K562 (cell line): ENCODE measurements around the gene GFRA1. TPM values are rescaled to one million over a fixed set of nuclear protein-coding genes. Genes with fewer than 3 reads are reported as not detected.

Experiments used
- ATAC-seq: fragments of 200-7000 bp; cut with Tn5 transposase; 3 replicates; pipeline ENCODE4 v1.9.1; 2020; ENCODE audit warnings: moderate library complexity
- BruUV-seq: library from RNA; stranded (reverse); fragments of 400-500 nt; replicated peaks from 2 replicates; lab custom pipeline; 2021; lab: Mats Ljungman, UMichigan
- CTCF ChIA-PET: fragments of 300-600 bp; formaldehyde crosslinking; extraction: SDS; loops from one replicate; lab custom pipeline; 2021; ENCODE audit warnings: low intra/inter-chr PET ratio; lab: Yijun Ruan, JAX
- POLR2A ChIA-PET: fragments of 300-600, 350-650 bp; sonication (Branson Sonifier 250); formaldehyde crosslinking; extraction: SDS; loops from one replicate; lab custom pipeline; 2021; ENCODE audit warnings: antibody characterized with exemption, inconsistent platforms; lab: Yijun Ruan, JAX
- DNase-seq, 4 experiments: peaks; one replicate each; pipeline versions ENCODE4 v3.0.0 to v3.0.0-alpha.2; 2011 to 2018; ENCODE audit warnings: low spot score in 3 of 4, mixed read lengths in 3 of 4; ENCODE audit errors: extremely low read depth in 1 of 4
- FAIRE-seq: peaks from 2 replicates; lab custom pipeline; 2011; peaks lifted over from hg19 to GRCh38; lab: Jason Lieb, UNC
- H2AFZ ChIP-seq: 2 replicates; pipeline ENCODE4 v1.6.0; 2011; ENCODE audit warnings: low read depth, low read length, control low read depth, inconsistent platforms
- H3K27ac ChIP-seq: fragments of 200-600 bp; 3 replicates; pipeline ENCODE4 v1.8.0; 2011; ENCODE audit warnings: low read depth, mild to moderate bottlenecking, control low read depth, inconsistent platforms, low read length, moderate library complexity, mixed read lengths; ENCODE audit errors: extremely low read depth
- H3K27me3 ChIP-seq, 2 experiments: fragments of 300-600 bp in 1 of 2; 2 replicates in 1 of 2; 3 replicates in 1 of 2; pipeline versions ENCODE4 v1.6.0 to v1.8.0; 2011; ENCODE audit warnings: inconsistent platforms in 2 of 2, low read length in 2 of 2, mild to moderate bottlenecking in 1 of 2, mixed read lengths in 1 of 2, moderate library complexity in 1 of 2; ENCODE audit not compliant: control insufficient read depth in 2 of 2, insufficient read depth in 2 of 2
- H3K36me3 ChIP-seq: fragments of 300-600 bp; 3 replicates; pipeline ENCODE4 v1.8.0; 2011; ENCODE audit warnings: mild to moderate bottlenecking, low read length, inconsistent platforms; ENCODE audit not compliant: control insufficient read depth, insufficient read depth
- H3K4me1 ChIP-seq, 2 experiments: fragments of 200-600 bp in 1 of 2; replicated peaks in 1 of 2; 2 replicates in 1 of 2; 3 replicates in 1 of 2; pipeline versions ENCODE4 v1.5.1 to v1.8.0; 2011; ENCODE audit warnings: inconsistent platforms in 2 of 2, low read length in 2 of 2, mild to moderate bottlenecking in 1 of 2, mixed read lengths in 1 of 2, moderate library complexity in 1 of 2; ENCODE audit not compliant: control insufficient read depth in 2 of 2, insufficient read depth in 2 of 2
- H3K4me2 ChIP-seq: 2 replicates; pipeline ENCODE4 v1.6.1; 2011; ENCODE audit warnings: low read length, control low read depth, inconsistent platforms, mixed read lengths; ENCODE audit not compliant: insufficient read depth
- H3K4me3 ChIP-seq: fragments of 200-600 bp; sonication (generic), shearing (Covaris generic); 2 replicates; pipeline ENCODE4 v1.5.1; 2016; ENCODE audit warnings: control low read depth, inconsistent platforms
- H3K79me2 ChIP-seq: fragments of 200-600 bp; 3 replicates; pipeline ENCODE4 v1.8.0; 2011; ENCODE audit warnings: low read length, inconsistent platforms; ENCODE audit not compliant: control insufficient read depth, insufficient read depth
- H3K9ac ChIP-seq, 2 experiments: 2 replicates each; pipeline versions ENCODE4 v1.6.0 to v1.6.1; 2011; ENCODE audit warnings: low read depth in 2 of 2, low read length in 2 of 2, control low read depth in 1 of 2, inconsistent platforms in 1 of 2, mild to moderate bottlenecking in 1 of 2, mixed read lengths in 1 of 2; ENCODE audit not compliant: insufficient read depth in 1 of 2
- H3K9me1 ChIP-seq: one replicate; pipeline ENCODE4 v1.6.0; 2011; ENCODE audit warnings: inconsistent platforms, mild to moderate bottlenecking, low read length, moderate library complexity; ENCODE audit not compliant: control insufficient read depth, insufficient read depth
- H3K9me3 ChIP-seq: replicated peaks from 2 replicates; pipeline ENCODE4 v1.5.1; 2011; ENCODE audit warnings: low read depth, low read length, inconsistent platforms; ENCODE audit not compliant: control insufficient read depth, insufficient read depth
- H4K20me1 ChIP-seq: replicated peaks from 2 replicates; pipeline ENCODE4 v1.6.1; 2011; ENCODE audit warnings: low read length, inconsistent platforms, mixed read lengths; ENCODE audit not compliant: control insufficient read depth, insufficient read depth
- ARID2 ChIP-seq: fragments of 450-650 bp; IDR thresholded peaks from 2 replicates; pipeline ENCODE4 v1.6.1; 2017; ENCODE audit warnings: antibody characterized with exemption, mild to moderate bottlenecking
- ATF4 ChIP-seq: fragments of 450-650 bp; formaldehyde crosslinking; IDR thresholded peaks from 2 replicates; pipeline ENCODE4 v1.4.0; 2022; ENCODE audit warnings: mild to moderate bottlenecking, moderate library complexity
- MYBL2 ChIP-seq, 2 experiments: fragments of 450-650 bp in 1 of 2; sonication (generic) in 1 of 2; formaldehyde crosslinking in 1 of 2; IDR thresholded peaks; 2 replicates each; pipeline versions ENCODE4 v1.6.1 to v1.8.1; 2017 to 2022; ENCODE audit warnings: borderline replicate concordance in 1 of 2, inconsistent platforms in 1 of 2, low read depth in 1 of 2, mild to moderate bottlenecking in 1 of 2, missing genetic modification reagents in 1 of 2, moderate library complexity in 1 of 2
- NBN ChIP-seq: fragments of 450-650 bp; IDR thresholded peaks from 2 replicates; pipeline ENCODE4 v1.6.1; 2016; ENCODE audit warnings: low read depth, mild to moderate bottlenecking
- SIX5 ChIP-seq, 2 experiments: IDR thresholded peaks; 2 replicates each; pipeline ENCODE4 v1.6.1; 2011; ENCODE audit warnings: low read length in 2 of 2, borderline replicate concordance in 1 of 2, low read depth in 1 of 2, mild to moderate bottlenecking in 1 of 2, moderate library complexity in 1 of 2; ENCODE audit not compliant: insufficient read depth in 1 of 2
- TFAM ChIP-seq: fragments of 250-450 bp; sonication (Bioruptor Pico); conservative IDR thresholded peaks from 2 replicates; pipeline ENCODE4 v1.5.0; 2021; ENCODE audit warnings: mild to moderate bottlenecking, moderate library complexity
- XRCC4 ChIP-seq: IDR thresholded peaks from one replicate; pipeline ENCODE4 v1.6.1; 2011; ENCODE audit not compliant: insufficient read depth, insufficient read length; ENCODE audit errors: extremely low read depth
- ZBTB17 ChIP-seq: fragments of 450-650 bp; formaldehyde crosslinking; IDR thresholded peaks from 2 replicates; pipeline ENCODE4 v1.4.0; 2020; ENCODE audit warnings: mild to moderate bottlenecking
- ZBTB40 ChIP-seq, 2 experiments: fragments of 450-650 bp in 1 of 2; sonication (generic) in 1 of 2; formaldehyde crosslinking in 1 of 2; IDR thresholded peaks; 2 replicates each; pipeline versions ENCODE4 v1.7.1 to v1.9.0; 2016 to 2022; ENCODE audit warnings: inconsistent platforms in 1 of 2, mild to moderate bottlenecking in 1 of 2, missing genetic modification reagents in 1 of 2
- ZKSCAN3 ChIP-seq: fragments of 250-450 bp; sonication (Bioruptor Pico); IDR thresholded peaks from 2 replicates; pipeline ENCODE4 v1.4.0; 2020
- ZNF280A ChIP-seq: fragments of 450-650 bp; IDR thresholded peaks from 2 replicates; pipeline ENCODE4 v1.6.1; 2018; ENCODE audit warnings: mild to moderate bottlenecking, low read depth; ENCODE audit not compliant: partially characterized antibody
- WGBS: fragments of 100-300 bp; shearing (Covaris generic); methylation state at CpG from one replicate; pipeline ENCODE4 v1.1.6; 2016; ENCODE audit warnings: low coverage, mixed read lengths; ENCODE audit not compliant: insufficient coverage; ENCODE audit errors: missing lambda C conversion rate; 5-methylcytosine and 5-hydroxymethylcytosine counted together
- in situ Hi-C: fragments of 300-500 bp; cut with MboI; formaldehyde crosslinking; loops from 4 replicates; pipeline ENCODE4 v1.15.0; 2018; ENCODE audit warnings: inconsistent platforms, mixed read lengths
- intact Hi-C: fragments of 100-400 bp; cut with micrococcal nuclease; formaldehyde crosslinking; loops from 2 replicates; pipeline ENCODE4 v1.14.2; 2022
- polyA plus RNA-seq, 8 experiments: library from polyadenylated mRNA; depleted of rRNA in 4 of 8; stranded (reverse) in 5 of 8; unstranded in 3 of 8; fragments of >200 nt; fragmentation: Nextera tagmentation in 2 of 8; fragmentation: Illumina TruSeq in 1 of 8; extraction: Ambion mirVana in 2 of 8; extraction: Trizol in 1 of 8; gene quantifications; 2 replicates each; pipeline versions ENCODE4 v1.2.1 to v1.2.3, GENCODE V29; 2011 to 2014; ENCODE audit warnings: inconsistent platforms in 1 of 8, missing spikeins in 1 of 8
- total RNA-seq, 7 experiments: library from RNA; depleted of rRNA in 6 of 7; stranded (reverse); fragments of >200 nt in 6 of 7; fragmentation: Illumina TruSeq in 2 of 7; extraction: Trizol in 2 of 7; gene quantifications; 2 replicates each; pipeline versions ENCODE4 v1.2.1 to v1.2.3, GENCODE V29; 2011 to 2021; ENCODE audit warnings: low replicate concordance in 1 of 7

The GFRA1 gene
- total and polyA plus RNA-seq, 9 of the 15 experiments (the other 6 are each of a cell fraction or from before 2014, with no cell fraction given): 0.04 TPM; not detected in 8

GRCh38 chr10:116134322-116134721 lies 138.7 kb downstream of the GFRA1 start:
- ChIA-PET CTCF (no interaction called here), POLR2A (no interaction called here)
- FAIRE-seq: no peak
- no TSS peak for BruUV-seq
- intact Hi-C loops: no loop called here
- H3K9ac ChIP-seq: no peak overlapping the region
- 0% methylated on average over 3 of the region's 3 CpGs for WGBS
- H3K4me3 ChIP-seq: no peak overlapping the region
- H3K27me3 ChIP-seq: no peaks in the 10 kb centered on the region
- no peak for ATAC-seq
- H3K9me1 ChIP-seq: no peaks in the 10 kb centered on the region
- no peaks in the 10 kb centered on the region for H4K20me1 ChIP-seq
- H3K79me2 ChIP-seq: no peaks in the 10 kb centered on the region
- H3K27ac ChIP-seq: no peak overlapping the region
- no peak overlapping the region for H3K4me2 ChIP-seq
- H2AFZ ChIP-seq: no peak overlapping the region
- H3K9me3 ChIP-seq: no peaks in the 10 kb centered on the region
- no peaks in the 10 kb centered on the region for H3K4me1 ChIP-seq
- in situ Hi-C loops: no loop called here
- no peak for DNase-seq
- H3K36me3 ChIP-seq: no peaks in the 10 kb centered on the region
- TF ChIP-seq ZBTB17 (CRISPR knock-in tag) (no peak), ZNF280A (no peak), MYBL2 (IDR thresholded peaks at IDR 0.05; ENCODE audit: low read depth) (no peak), MYBL2 (CRISPR knock-in tag; IDR thresholded peaks at IDR 0.05; ENCODE audit: borderline replicate concordance) (no peak), ZKSCAN3 (CRISPR knock-in tag) (no peak), NBN (no peak), TFAM (CRISPR knock-in tag) (no peak), ATF4 (CRISPR knock-in tag) (no peak), SIX5 (IDR thresholded peaks at IDR 0.05; ENCODE audit: borderline replicate concordance in 1 of 2, insufficient read depth in 1 of 2, low read depth in 1 of 2, low read length in 2 of 2) (no peak), ZBTB40 (IDR thresholded peaks at IDR 0.05) (no peak), ZBTB40 (CRISPR knock-in tag; IDR thresholded peaks at IDR 0.05) (no peak), ARID2 (no peak), XRCC4 (no peak)
